WTC11 (cell line): ENCODE data around the gene SGSM2.

ENCODE experiments used
- CREB1 ChIP-seq: sonication (generic); formaldehyde crosslinking; IDR thresholded peaks from 2 replicates; pipeline ENCODE4 v1.8.0; 2023; ENCODE audit warnings: mild to moderate bottlenecking, missing genetic modification reagents
- CTCF ChIP-seq: fragments of 200-600 bp; IDR thresholded peaks from 2 replicates; pipeline ENCODE4 v1.8.0; 2022; ENCODE audit warnings: antibody characterized with exemption
- ELF4 ChIP-seq: sonication (generic); formaldehyde crosslinking; IDR thresholded peaks from 2 replicates; pipeline ENCODE4 v1.8.1; 2022; ENCODE audit warnings: low read depth, mild to moderate bottlenecking, moderate library complexity, missing genetic modification reagents
- HMGXB4 ChIP-seq: sonication (generic); formaldehyde crosslinking; IDR thresholded peaks from 2 replicates; pipeline ENCODE4 v1.8.1; 2023; ENCODE audit warnings: mild to moderate bottlenecking, moderate library complexity, missing genetic modification reagents
- JUN ChIP-seq: sonication (generic); formaldehyde crosslinking; IDR thresholded peaks from 2 replicates; pipeline ENCODE4 v1.8.0; 2023; ENCODE audit warnings: mild to moderate bottlenecking, missing genetic modification reagents
- KAT7 ChIP-seq: sonication (generic); formaldehyde crosslinking; IDR thresholded peaks from 2 replicates; pipeline ENCODE4 v1.8.1; 2023; ENCODE audit warnings: missing genetic modification reagents, mild to moderate bottlenecking, borderline replicate concordance
- MAX ChIP-seq: sonication (generic); formaldehyde crosslinking; IDR thresholded peaks from 2 replicates; pipeline ENCODE4 v1.8.0; 2022; ENCODE audit warnings: mild to moderate bottlenecking, missing genetic modification reagents
- MLX ChIP-seq: sonication (generic); formaldehyde crosslinking; IDR thresholded peaks from 2 replicates; pipeline ENCODE4 v1.8.1; 2023; ENCODE audit warnings: mild to moderate bottlenecking, missing genetic modification reagents, moderate library complexity
- SOX15 ChIP-seq: fragments of 250-450 bp; sonication (Bioruptor Pico); IDR thresholded peaks from 2 replicates; pipeline ENCODE4 v1.9.0; 2021; ENCODE audit warnings: mild to moderate bottlenecking
- TP53 ChIP-seq: sonication (generic); formaldehyde crosslinking; IDR thresholded peaks from 2 replicates; pipeline ENCODE4 v1.8.1; 2023; ENCODE audit warnings: mild to moderate bottlenecking, missing genetic modification reagents

- TF ChIP-seq MAX (CRISPR knock-in tag) (no peak), CTCF (no peak), ELF4 (CRISPR knock-in tag) (no peak), CREB1 (CRISPR knock-in tag) (no peak), JUN (CRISPR knock-in tag) (no peak), SOX15 (no peak), HMGXB4 (CRISPR knock-in tag) (no peak), MLX (CRISPR knock-in tag) (no peak), TP53 (CRISPR knock-in tag) (no peak), KAT7 (CRISPR knock-in tag) (no peak)
Measured at GRCh38 chr17:2346475-2346874, 9.2 kb downstream of the SGSM2 start.
